Hypothalamus (tissue), 51 donors: ENCODE results near the gene TEX264.
"Not testable (repeated sequence)": the region's sequence is repeated elsewhere in the genome, so short reads cannot be mapped to it uniquely, and the experiment has no call there.

Experiments
- DNase-seq, 51 donors: peaks; one replicate each; lab custom pipeline; 2025; lab: John Stamatoyannopoulos, UW

The TEX264 gene

GRCh38 chr3:51670823-51671733 is at the start of gene TEX264:
Gene TEX264 (plus strand): TSS chr3:51671252. CDS start chr3:51674305, 3,053 bp downstream.
- DNase-seq, result peak in 49 of 51 donors; percentile 27 to 88 (median 68)

- no peak for DNase-seq
Measured at GRCh38 chr3:51622413-51622812, 48.6 kb upstream of the TEX264 start.

GRCh38 chr3:51622868-51623267 is 48.2 kb upstream of the TEX264 start:
- DNase-seq, result peak in 4 of 51 donors; percentile 3 to 11 (median 4)

- no peak for DNase-seq
Measured at GRCh38 chr3:51630513-51630912, 40.5 kb upstream of the TEX264 start.

- no peak for DNase-seq
Measured at GRCh38 chr3:51637144-51637940, 33.7 kb upstream of the TEX264 start.

- no peak for DNase-seq
Measured at GRCh38 chr3:51637941-51638471, 33.0 kb upstream of the TEX264 start.

GRCh38 chr3:51642462-51642861 is 28.6 kb upstream of the TEX264 start:
- DNase-seq, result no peak

- no peak for DNase-seq
Measured at GRCh38 chr3:51646091-51646490, 25.0 kb upstream of the TEX264 start.

GRCh38 chr3:51652103-51652502 is 18.9 kb upstream of the TEX264 start:
- DNase-seq, result not testable (repeated sequence)

- not testable (repeated sequence) for DNase-seq
Measured at GRCh38 chr3:51653409-51653808, 17.6 kb upstream of the TEX264 start.

GRCh38 chr3:51657234-51657633 is 13.8 kb upstream of the TEX264 start:
- no peak for DNase-seq

GRCh38 chr3:51659942-51660341 is 11.1 kb upstream of the TEX264 start:
- no peak for DNase-seq

GRCh38 chr3:51662456-51662855 is 8.6 kb upstream of the TEX264 start:
- no peak for DNase-seq

- DNase-seq, result no peak
Measured at GRCh38 chr3:51668756-51669155, 2.3 kb upstream of the TEX264 start.

- DNase-seq, result peak in 46 of 51 donors; percentile 12 to 84 (median 56)
Measured at GRCh38 chr3:51669241-51670052, 1.6 kb upstream of the TEX264 start.

GRCh38 chr3:51670053-51670822 is 814 bp upstream of the TEX264 start:
- no peak for DNase-seq

- peak in 31 of 51 donors; percentile 15 to 57 (median 34) for DNase-seq
Measured at GRCh38 chr3:51671734-51672475, 853 bp downstream of the TEX264 start.

GRCh38 chr3:51673181-51673801 is 2.2 kb downstream of the TEX264 start:
- no peak for DNase-seq
